ENCODE data around the gene DPEP1.

The DPEP1 gene

GRCh38 chr16:89646270-89646669, 32.8 kb downstream of the DPEP1 start:
- Histone ChIP-seq H3K4me2 (ENCODE audit: low read length) (no peak overlapping the region), H4K20me1 (ENCODE audit: insufficient read depth, low read length) (no peaks in the 10 kb centered on the region), H3K27me3 (ENCODE audit: low read depth, low read length) (no peaks in the 10 kb centered on the region), H3K9ac (ENCODE audit: low read length) (no peak overlapping the region), H3K36me3 (replicated peaks; ENCODE audit: low read depth, low read length) (peaks cover 10% of the 10 kb centered on the region), H3K4me1 (ENCODE audit: low read length) (no peaks in the 10 kb centered on the region), H3K27ac (ENCODE audit: low read length) (no peak overlapping the region), H3K9me3 (ENCODE audit: insufficient read depth, low read length) (no peaks in the 10 kb centered on the region), H3K79me2 (ENCODE audit: low read length) (no peaks in the 10 kb centered on the region), H2AFZ (ENCODE audit: low read depth, low read length) (no peak overlapping the region), H3K4me3 (ENCODE audit: low read length) (no peak overlapping the region)
- TF ChIP-seq, protein P1, sequence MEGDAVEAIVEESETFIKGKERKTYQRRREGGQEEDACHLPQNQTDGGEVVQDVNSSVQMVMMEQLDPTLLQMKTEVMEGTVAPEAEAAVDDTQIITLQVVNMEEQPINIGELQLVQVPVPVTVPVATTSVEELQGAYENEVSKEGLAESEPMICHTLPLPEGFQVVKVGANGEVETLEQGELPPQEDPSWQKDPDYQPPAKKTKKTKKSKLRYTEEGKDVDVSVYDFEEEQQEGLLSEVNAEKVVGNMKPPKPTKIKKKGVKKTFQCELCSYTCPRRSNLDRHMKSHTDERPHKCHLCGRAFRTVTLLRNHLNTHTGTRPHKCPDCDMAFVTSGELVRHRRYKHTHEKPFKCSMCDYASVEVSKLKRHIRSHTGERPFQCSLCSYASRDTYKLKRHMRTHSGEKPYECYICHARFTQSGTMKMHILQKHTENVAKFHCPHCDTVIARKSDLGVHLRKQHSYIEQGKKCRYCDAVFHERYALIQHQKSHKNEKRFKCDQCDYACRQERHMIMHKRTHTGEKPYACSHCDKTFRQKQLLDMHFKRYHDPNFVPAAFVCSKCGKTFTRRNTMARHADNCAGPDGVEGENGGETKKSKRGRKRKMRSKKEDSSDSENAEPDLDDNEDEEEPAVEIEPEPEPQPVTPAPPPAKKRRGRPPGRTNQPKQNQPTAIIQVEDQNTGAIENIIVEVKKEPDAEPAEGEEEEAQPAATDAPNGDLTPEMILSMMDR (IDR thresholded peaks at IDR 0.05; ENCODE audit: low read depth, low read length): no peak
- TF ChIP-seq EZH2phosphoT487 (IDR thresholded peaks at IDR 0.05; ENCODE audit: low read depth): no peak

DNA sequence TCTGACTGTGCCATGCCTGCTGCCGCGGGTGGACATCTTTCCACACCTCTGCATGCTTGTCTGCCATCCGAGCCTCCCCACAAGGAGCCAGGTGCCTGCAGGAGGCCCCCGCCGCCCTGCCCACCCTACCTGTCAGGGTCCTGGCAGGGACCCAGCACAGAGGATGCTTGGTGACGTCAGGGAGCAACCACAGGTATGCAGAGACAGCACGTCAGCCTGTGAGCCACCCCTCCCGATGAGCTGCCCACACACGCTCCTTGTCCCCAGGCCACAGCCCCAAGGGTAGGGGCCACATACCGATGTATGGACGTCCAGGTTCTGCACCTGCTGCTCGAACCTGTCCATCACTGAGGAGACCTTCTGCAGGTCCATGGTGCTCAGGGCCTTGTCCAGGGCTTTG, 33.5 kb downstream of the DPEP1 start:
- Histone ChIP-seq H3K9ac (ENCODE audit: low read length) (no peak overlapping the region), H3K4me2 (ENCODE audit: low read length) (no peak overlapping the region), H3K9me3 (ENCODE audit: insufficient read depth, low read length) (no peaks in the 10 kb centered on the region), H3K27ac (ENCODE audit: low read length) (no peak overlapping the region), H3K4me3 (ENCODE audit: low read length) (no peak overlapping the region), H3K79me2 (ENCODE audit: low read length) (no peaks in the 10 kb centered on the region), H3K4me1 (ENCODE audit: low read length) (no peaks in the 10 kb centered on the region), H4K20me1 (ENCODE audit: insufficient read depth, low read length) (no peaks in the 10 kb centered on the region), H3K27me3 (ENCODE audit: low read depth, low read length) (no peaks in the 10 kb centered on the region), H3K36me3 (replicated peaks; ENCODE audit: low read depth, low read length) (peaks cover 10% of the 10 kb centered on the region), H2AFZ (ENCODE audit: low read depth, low read length) (no peak overlapping the region)
- TF ChIP-seq EZH2phosphoT487 (IDR thresholded peaks at IDR 0.05; ENCODE audit: low read depth): no peak
- TF ChIP-seq, protein P1 (IDR thresholded peaks at IDR 0.05; ENCODE audit: low read depth, low read length): no peak

GRCh38 chr16:89651584-89651983, 38.1 kb downstream of the DPEP1 start:
- H3K9me3 ChIP-seq (ENCODE audit: insufficient read depth, low read length): no peaks in the 10 kb centered on the region
- H3K4me1 ChIP-seq (ENCODE audit: low read length): peaks cover 3% of the 10 kb centered on the region
- no peak overlapping the region for H3K27ac ChIP-seq (ENCODE audit: low read length)
- no peak overlapping the region for H3K4me2 ChIP-seq (ENCODE audit: low read length)
- H3K79me2 ChIP-seq (ENCODE audit: low read length): peaks cover 26% of the 10 kb centered on the region
- no peaks in the 10 kb centered on the region for H3K27me3 ChIP-seq (ENCODE audit: low read depth, low read length)
- H3K4me3 ChIP-seq (ENCODE audit: low read length): no peak overlapping the region
- no peak overlapping the region for H2AFZ ChIP-seq (ENCODE audit: low read depth, low read length)
- no peak overlapping the region for H3K9ac ChIP-seq (ENCODE audit: low read length)
- no peaks in the 10 kb centered on the region for H4K20me1 ChIP-seq (ENCODE audit: insufficient read depth, low read length)
- TF ChIP-seq, protein P1 (IDR thresholded peaks at IDR 0.05; ENCODE audit: low read depth, low read length): no peak
- TF ChIP-seq EZH2phosphoT487 (IDR thresholded peaks at IDR 0.05; ENCODE audit: low read depth): no peak
- peaks cover 5% of the 10 kb centered on the region for H3K36me3 ChIP-seq (replicated peaks; ENCODE audit: low read depth, low read length)

DNA sequence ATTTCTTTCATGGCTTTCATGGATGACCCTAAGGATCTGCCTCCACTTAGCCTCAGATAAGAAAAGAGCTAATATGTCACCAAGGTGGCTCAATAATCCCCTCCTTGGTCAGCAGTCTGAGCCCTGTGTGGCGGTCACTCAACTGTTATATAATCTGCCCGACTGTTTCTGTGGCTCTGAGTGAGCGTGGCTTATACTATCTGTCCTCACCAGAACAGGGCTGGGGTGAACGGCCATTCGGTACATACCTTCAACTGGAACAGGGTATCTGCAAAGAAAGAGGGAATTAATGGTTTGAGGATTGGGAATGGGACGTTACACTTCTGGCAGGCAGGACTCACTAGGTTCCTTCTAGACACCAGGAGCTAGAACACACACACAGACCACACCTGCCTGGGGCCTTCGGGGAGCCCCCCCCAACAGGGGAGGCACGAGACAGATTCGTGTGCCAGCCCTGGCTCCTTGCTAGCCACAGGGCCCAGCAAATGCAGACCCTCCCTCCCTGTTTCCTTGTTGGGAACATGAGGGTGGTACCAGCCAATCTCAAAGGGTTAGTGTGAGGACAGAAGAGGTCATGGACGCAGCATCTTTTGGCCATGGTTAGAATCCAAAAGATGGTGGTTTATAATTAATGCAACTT, 40.3 kb downstream of the DPEP1 start:
- H4K20me1 ChIP-seq (ENCODE audit: insufficient read depth, low read length): no peaks in the 10 kb centered on the region
- H3K27me3 ChIP-seq (ENCODE audit: low read depth, low read length): no peaks in the 10 kb centered on the region
- H3K4me3 ChIP-seq (ENCODE audit: low read length): no peak overlapping the region
- TF ChIP-seq, protein P1 (IDR thresholded peaks at IDR 0.05; ENCODE audit: low read depth, low read length): no peak
- TF ChIP-seq EZH2phosphoT487 (IDR thresholded peaks at IDR 0.05; ENCODE audit: low read depth): no peak
- H3K4me1 ChIP-seq (ENCODE audit: low read length): peaks cover 10% of the 10 kb centered on the region
- peaks cover 43% of the 10 kb centered on the region for H3K79me2 ChIP-seq (ENCODE audit: low read length)
- no peaks in the 10 kb centered on the region for H3K36me3 ChIP-seq (replicated peaks; ENCODE audit: low read depth, low read length)
- H3K9ac ChIP-seq (ENCODE audit: low read length): no peak overlapping the region
- H3K27ac ChIP-seq (ENCODE audit: low read length): no peak overlapping the region
- no peak overlapping the region for H3K4me2 ChIP-seq (ENCODE audit: low read length)
- H3K9me3 ChIP-seq (ENCODE audit: insufficient read depth, low read length): no peaks in the 10 kb centered on the region
- no peak overlapping the region for H2AFZ ChIP-seq (ENCODE audit: low read depth, low read length)
